Epithelial cell of esophagus (primary cell): ENCODE data around the gene FBXO48.

Experiments
- DNase-seq: peaks from one replicate; pipeline ENCODE4 v3.0.0; 2010; ENCODE audit warnings: low read depth
- H3K4me3 ChIP-seq: 2 replicates; pipeline ENCODE4 v1.5.1; 2011; ENCODE audit warnings: mild to moderate bottlenecking, low read length, control low read depth
- CTCF ChIP-seq: IDR thresholded peaks from 2 replicates; pipeline ENCODE4 v1.5.1; 2011; ENCODE audit warnings: low read depth, mild to moderate bottlenecking, low read length, control low read depth, inconsistent platforms; ENCODE audit not compliant: insufficient read depth; ENCODE audit errors: missing control alignments

The FBXO48 gene

GRCh38 chr2:68483011-68483410 is 15.9 kb upstream of the FBXO48 start:
- TF ChIP-seq CTCF, result no peak
- DNase-seq, result no peak
- no peak overlapping the region for H3K4me3 ChIP-seq

- H3K4me3 ChIP-seq, result no peak overlapping the region
- no peak for TF ChIP-seq CTCF
- DNase-seq, result peak; percentile 27
These were observed 15.3 kb upstream of the FBXO48 start for GRCh38 chr2:68482296-68482820.

GRCh38 chr2:68478688-68479087 is 11.6 kb upstream of the FBXO48 start:
- no peak for DNase-seq
- TF ChIP-seq CTCF, result no peak

GRCh38 chr2:68476454-68476853 is 9.4 kb upstream of the FBXO48 start:
- no peak overlapping the region for H3K4me3 ChIP-seq
- DNase-seq, result no peak
- TF ChIP-seq CTCF, result no peak

More at GRCh38 chr2:68478688-68479087, 11.6 kb upstream of the FBXO48 start:
- H3K4me3 ChIP-seq, result no peak overlapping the region

GRCh38 chr2:68475576-68475975 is 8.5 kb upstream of the FBXO48 start:
- no peak for TF ChIP-seq CTCF
- H3K4me3 ChIP-seq, result no peak overlapping the region
- DNase-seq, result no peak

- peak; percentile 85 for DNase-seq
- TF ChIP-seq CTCF, result no peak
- H3K4me3 ChIP-seq, result no peak overlapping the region
These were observed 8.0 kb upstream of the FBXO48 start for GRCh38 chr2:68475110-68475509.

- H3K4me3 ChIP-seq, result no peak overlapping the region
- no peak for TF ChIP-seq CTCF
- no peak for DNase-seq
These were observed 5.8 kb upstream of the FBXO48 start for GRCh38 chr2:68472796-68473414.
